ENCODE results near the gene ARHGAP11A.
A peak's percentile ranks its signal among the peaks of the same experiment; 100 is the strongest.
"Not testable (repeated sequence)": the region's sequence is repeated elsewhere in the genome, so short reads cannot be mapped to it uniquely, and the experiment has no call there.

The ARHGAP11A gene

GRCh38 chr15:32615051-32615870, at the start of gene ARHGAP11A:
Gene ARHGAP11A, plus strand, starts transcription at chr15:32615504. Its CDS starts 708 bp downstream, at chr15:32616212.
- DNase-seq: peak; percentile 90

GRCh38 chr15:32568988-32569387, 46.3 kb upstream of the ARHGAP11A start:
- DNase-seq: not testable (repeated sequence)

GRCh38 chr15:32578482-32578881, 36.8 kb upstream of the ARHGAP11A start:
- not testable (repeated sequence) for DNase-seq

- not testable (repeated sequence) for DNase-seq
Observed at GRCh38 chr15:32585844-32586243, 29.5 kb upstream of the ARHGAP11A start.

- DNase-seq: not testable (repeated sequence)
Observed at GRCh38 chr15:32593151-32593550, 22.2 kb upstream of the ARHGAP11A start, which contains the start of gene GOLGA8N. Gene GOLGA8N, plus strand, starts transcription at chr15:32593456.

- not testable (repeated sequence) for DNase-seq
Observed at GRCh38 chr15:32609518-32609917, 5.8 kb upstream of the ARHGAP11A start.

GRCh38 chr15:32610719-32611118, 4.6 kb upstream of the ARHGAP11A start:
- DNase-seq: peak; percentile 40

- not testable (repeated sequence) for DNase-seq
Observed at GRCh38 chr15:32614712-32615050, 623 bp upstream of the ARHGAP11A start.

- not testable (repeated sequence) for DNase-seq
Observed at GRCh38 chr15:32615871-32616426, 645 bp downstream of the ARHGAP11A start.

- DNase-seq: no peak
Observed at GRCh38 chr15:32636410-32636809, 21.1 kb downstream of the ARHGAP11A start.

- no peak for DNase-seq
Observed at GRCh38 chr15:32636908-32637567, 21.7 kb downstream of the ARHGAP11A start.

- DNase-seq: no peak
Observed at GRCh38 chr15:32637704-32638103, 22.4 kb downstream of the ARHGAP11A start.

GRCh38 chr15:32641517-32642059, 26.3 kb downstream of the ARHGAP11A start, which contains the start of gene SCG5:
Gene SCG5, plus strand, starts transcription at chr15:32641710. Its CDS starts 1,883 bp downstream, at chr15:32643593.
- DNase-seq: no peak

- DNase-seq: no peak
Observed at GRCh38 chr15:32642667-32643435, 27.5 kb downstream of the ARHGAP11A start.

- no peak for DNase-seq
Observed at GRCh38 chr15:32643907-32644445, 28.7 kb downstream of the ARHGAP11A start.

GRCh38 chr15:32646291-32646690, 31.0 kb downstream of the ARHGAP11A start:
- no peak for DNase-seq

- DNase-seq: no peak
Observed at GRCh38 chr15:32649342-32649741, 34.0 kb downstream of the ARHGAP11A start.

- peak; percentile 59 for DNase-seq
Observed at GRCh38 chr15:32651229-32651837, 36.0 kb downstream of the ARHGAP11A start.

GRCh38 chr15:32652178-32652577, 36.9 kb downstream of the ARHGAP11A start:
- DNase-seq: no peak

GRCh38 chr15:32656091-32656490, 40.8 kb downstream of the ARHGAP11A start:
- no peak for DNase-seq

GRCh38 chr15:32656496-32656895, 41.2 kb downstream of the ARHGAP11A start:
- no peak for DNase-seq

Data from CD4-positive, alpha-beta T cell treated with Interleukin-10 for 1 hour (primary cell).